IPS DF 4.7 (cell line): ENCODE data around the gene ZCCHC17.
"Not testable (repeated sequence)": the region's sequence is repeated elsewhere in the genome, so short reads cannot be mapped to it uniquely, and the experiment has no call there.

Experiments used
- DNase-seq: peaks from one replicate; pipeline ENCODE4 v3.0.0-alpha.2; 2013; ENCODE audit warnings: low spot score; ENCODE audit errors: extremely low read depth

ZCCHC17 gene, protein sequence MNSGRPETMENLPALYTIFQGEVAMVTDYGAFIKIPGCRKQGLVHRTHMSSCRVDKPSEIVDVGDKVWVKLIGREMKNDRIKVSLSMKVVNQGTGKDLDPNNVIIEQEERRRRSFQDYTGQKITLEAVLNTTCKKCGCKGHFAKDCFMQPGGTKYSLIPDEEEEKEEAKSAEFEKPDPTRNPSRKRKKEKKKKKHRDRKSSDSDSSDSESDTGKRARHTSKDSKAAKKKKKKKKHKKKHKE

DNA sequence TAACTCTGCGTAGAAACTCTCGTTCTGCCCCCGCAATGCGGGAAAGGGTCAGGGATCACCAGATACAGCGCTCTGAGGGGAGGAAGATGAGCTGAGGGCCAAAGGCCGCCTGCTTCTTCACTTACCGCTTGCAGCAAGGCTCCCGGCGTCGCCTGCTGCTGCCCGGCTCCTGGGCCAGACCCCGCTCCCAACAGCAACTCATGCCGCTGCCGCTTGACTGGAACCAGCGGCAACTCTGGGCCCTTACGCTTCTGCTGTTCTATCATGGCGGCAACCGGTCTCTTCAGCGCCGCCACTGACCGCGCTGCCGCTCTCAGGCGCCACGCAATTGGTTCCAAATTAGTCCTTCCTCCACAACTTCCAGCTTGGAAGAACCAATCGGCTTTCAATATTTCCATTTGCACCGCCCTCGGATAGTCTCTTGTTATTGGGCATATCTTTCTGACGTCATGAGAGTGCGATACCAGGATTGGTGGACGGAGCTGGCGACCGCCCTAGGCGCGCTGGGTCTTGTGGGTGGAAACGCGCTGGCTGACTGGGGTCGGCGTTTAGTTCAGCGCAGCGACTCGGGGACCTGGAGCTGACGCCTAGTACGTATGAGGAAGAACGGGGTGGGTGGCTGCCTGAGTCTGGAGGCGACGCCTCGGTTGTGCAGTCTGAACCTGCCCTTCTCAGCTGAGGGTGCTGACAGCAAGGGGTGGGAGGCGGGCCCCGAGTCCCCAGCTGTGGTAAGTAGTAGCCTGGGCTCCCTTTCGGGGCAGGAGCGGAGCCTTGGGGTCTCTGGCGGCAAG lies at the start of gene ZCCHC17, which contains the start of gene SNRNP40:
ZCCHC17 (plus strand) TSS at position 547 of the 791 bp plus-strand sequence. CDS start 13,067 bp downstream, outside the sequence.
SNRNP40 (minus strand) TSS at position 303 of the 791 bp plus-strand sequence; CDS start at position 266, 37 bp downstream.
- DNase-seq = peak; percentile 97

DNA sequence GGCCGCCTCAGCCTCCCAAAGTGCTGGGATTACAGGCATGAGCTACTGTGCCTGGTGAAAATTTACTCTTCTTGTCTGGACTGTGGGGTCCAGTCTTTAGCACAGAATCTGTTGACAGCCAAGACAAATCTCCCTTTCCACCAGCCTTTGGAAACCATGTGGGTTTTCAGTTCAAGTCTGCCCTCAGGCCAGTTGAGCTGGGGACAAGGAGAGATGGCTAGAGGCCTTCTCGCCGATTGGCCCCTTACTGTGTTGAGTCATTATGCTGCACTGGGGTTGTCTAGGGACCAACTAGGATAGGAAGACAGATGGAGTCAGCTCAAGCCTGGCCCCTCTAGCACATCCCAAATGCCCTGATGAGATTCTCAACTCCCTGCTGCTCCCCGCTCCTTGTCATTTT lies 48.6 kb upstream of the ZCCHC17 start:
- no peak for DNase-seq

DNA sequence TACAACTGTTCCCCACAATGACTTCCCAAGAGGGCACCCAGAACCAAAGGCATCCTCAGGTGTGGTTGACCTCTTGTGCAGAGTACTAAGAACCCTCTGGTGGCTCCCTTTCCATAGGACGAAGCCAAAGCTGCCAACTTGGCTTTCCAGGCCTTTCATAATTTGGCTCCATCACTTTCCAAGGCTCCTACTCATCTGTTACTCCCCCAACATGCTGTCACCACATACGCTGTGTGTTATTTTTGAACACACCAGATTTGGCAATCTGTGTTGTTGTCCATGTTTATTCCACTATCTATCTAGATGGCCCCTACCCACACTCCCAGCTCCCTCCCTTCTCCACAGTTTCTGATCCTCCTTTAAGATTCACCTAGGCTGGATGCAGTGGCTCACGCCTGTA lies 47.0 kb upstream of the ZCCHC17 start:
- DNase-seq = no peak

DNA sequence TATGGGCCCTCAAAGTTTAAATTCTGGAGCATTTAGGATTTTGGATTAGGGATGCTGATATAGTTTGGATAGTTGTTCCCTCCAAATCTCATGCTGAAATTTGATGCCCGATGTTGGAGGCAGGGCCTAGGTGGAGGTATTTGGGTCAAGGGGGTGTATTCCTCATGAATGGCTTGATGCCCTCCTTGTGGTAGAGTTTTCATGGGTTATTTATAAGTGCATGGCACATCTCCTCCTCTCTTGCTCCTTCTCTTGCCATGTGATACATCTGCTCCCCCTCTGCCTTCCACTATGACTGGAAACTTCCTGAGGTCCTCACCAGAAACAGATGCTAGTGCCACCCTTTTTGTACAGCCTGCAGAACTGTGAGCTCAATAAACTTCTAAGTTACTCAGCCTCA lies 39.6 kb upstream of the ZCCHC17 start:
- DNase-seq = no peak

DNA sequence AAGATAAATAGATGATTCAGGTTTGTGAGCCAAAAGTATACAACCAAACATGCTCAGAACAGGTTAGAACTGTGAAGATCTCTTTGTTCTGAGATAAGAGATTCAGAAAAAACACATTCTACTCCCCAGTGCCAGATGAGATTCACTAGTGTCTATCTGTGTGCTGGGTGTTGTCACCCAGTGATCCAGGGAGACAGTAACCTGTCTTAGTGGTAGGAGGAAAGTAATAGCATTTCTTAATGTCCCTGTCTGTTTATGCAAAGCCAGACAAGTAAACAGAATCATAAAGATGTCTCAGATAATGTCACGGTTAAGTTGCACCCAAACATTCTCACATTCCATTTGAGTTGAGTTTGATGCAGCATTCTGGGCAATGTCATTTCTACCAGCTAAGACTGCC lies 38.3 kb upstream of the ZCCHC17 start:
- no peak for DNase-seq

DNA sequence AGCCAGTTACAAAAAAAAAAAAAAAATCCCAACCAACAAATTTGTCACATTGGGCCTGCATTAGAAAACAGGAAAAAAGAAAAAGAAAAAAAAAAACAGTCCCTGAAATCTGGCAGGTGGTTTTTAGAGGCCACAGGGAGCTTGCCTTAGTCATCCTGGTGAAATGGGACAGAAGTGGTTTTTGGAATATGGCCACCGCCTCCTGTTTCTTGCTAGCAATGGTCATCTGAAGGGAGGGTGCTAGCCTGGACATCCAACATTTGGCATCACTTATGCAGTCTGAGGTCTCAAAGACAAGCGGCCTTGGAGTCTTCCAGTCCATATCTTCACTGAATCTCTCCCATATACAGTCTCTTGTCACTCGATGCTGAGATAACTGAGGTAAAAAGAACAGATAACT lies 37.1 kb upstream of the ZCCHC17 start:
- DNase-seq = no peak

DNA sequence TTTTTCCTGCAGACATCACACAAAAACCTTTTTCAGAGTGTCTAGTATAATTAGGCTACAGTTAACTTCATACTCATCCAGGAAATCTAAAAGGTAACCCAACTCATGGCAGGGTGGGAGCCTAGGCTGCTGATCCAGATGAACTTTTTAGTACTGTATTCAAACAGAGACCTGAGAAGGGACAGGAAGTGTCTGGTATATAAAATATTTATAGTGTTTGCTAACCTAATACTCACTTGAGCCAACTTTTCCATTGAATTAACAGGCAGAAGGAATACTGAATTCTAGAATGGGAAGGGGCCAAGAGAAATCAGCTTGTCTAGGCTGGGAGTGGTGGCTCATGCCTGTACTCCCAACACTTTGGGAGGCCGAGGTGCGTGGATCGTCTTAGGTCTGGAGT lies 34.9 kb upstream of the ZCCHC17 start:
- no peak for DNase-seq

DNA sequence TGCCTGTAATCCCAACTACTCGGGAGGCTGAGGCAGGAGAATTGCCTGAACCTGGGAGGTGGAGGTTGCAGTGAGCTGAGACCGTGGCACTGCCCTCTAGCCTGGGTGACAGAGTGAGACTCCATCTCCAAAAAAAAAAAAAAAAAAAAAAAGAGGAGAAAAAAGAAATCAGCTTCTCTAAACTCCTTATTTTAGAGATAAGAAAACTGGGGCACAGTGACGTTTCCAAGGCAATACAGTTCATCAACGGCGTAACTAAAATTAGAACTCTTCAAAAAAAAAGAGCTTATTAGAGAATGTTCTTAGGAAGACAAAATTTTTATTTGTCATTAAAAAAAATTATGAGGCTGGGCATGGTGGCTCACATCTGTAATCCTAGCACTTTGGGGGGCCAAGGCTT lies 34.4 kb upstream of the ZCCHC17 start:
- DNase-seq = not testable (repeated sequence)

DNA sequence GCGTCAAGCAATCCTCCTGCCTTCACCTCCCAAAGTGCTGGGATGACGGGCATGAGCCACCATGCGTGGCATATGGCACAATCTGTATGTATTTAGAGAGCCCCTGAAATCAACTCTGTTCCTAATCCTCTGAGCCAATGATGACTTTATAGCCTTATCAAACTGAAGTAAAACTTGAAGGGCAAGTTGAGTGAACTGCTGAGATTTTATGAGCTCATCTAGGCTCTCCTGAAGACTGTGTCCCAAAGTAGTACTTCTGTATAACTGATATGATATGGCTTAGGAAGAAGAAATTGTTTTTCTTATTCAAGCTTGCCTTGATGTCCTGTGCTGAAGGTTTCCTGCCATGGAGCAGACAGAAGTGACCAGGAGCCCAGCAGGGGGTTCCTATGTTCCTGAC lies 33.4 kb upstream of the ZCCHC17 start:
- DNase-seq = no peak

DNA sequence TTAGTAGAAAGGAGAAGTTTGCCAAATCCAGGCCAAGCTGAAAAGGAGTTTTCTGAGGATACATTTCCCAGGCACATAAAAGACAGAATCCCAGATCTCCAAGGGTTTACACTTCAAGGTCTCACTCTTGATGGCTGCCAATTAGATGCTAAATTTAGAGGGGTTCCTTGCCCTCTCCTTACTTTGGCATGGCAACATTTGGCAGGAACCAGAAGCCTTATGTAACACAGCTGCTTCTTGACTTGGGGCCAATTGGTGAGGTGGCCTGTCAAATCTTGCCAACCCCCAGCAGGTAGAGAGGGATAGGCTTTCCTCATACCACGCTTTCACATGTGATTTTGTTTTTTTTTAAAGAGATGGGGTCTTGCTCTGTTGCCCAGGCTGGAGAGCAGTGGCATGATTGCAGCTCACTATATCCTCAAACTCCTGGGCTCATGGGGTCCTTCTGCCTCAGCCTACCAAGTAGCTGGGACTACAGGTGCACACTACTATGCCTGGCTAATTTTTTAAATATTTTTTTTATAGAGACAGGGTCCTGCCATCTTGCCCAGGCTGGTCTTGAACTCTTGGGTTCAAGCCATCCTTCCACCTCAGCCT lies 31.9 kb upstream of the ZCCHC17 start:
- no peak for DNase-seq

DNA sequence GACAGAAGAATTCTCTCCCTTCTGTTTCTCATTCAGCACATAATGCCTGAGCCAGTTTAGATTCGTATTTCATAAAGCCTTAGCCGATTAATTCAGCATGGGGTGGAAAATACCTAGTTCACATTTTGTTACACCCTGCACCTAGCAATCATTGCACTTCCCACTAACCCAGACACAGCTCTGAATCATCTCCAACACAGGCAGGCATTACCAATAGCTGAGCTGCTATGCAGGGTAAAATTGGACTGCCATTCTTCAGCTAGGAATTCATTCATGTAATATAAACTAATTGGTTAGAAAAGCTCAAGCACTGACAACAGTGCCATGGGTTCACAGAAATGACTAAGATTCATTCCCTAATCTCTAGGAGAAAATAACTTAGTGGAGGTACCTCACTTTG lies 30.3 kb upstream of the ZCCHC17 start:
- DNase-seq = no peak

DNA sequence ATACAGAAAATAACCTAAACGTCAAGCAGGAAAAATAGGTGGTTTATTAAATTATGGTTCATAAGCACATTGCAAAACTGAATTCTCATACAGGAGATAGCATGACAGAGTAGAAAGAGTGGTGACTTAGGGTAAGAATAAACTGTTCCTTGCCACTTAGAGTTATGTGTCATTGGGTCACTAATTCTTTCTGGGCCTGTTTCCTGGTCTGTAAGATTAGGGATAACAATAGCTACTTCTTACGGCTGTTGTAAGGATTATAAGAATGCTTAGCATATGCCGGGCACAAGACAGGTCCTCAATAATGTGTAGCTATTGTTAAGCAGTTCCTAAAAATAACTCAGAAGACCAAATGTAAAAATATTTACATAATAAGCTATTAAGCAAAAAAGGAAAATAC lies 24.5 kb upstream of the ZCCHC17 start:
- DNase-seq = no peak

DNA sequence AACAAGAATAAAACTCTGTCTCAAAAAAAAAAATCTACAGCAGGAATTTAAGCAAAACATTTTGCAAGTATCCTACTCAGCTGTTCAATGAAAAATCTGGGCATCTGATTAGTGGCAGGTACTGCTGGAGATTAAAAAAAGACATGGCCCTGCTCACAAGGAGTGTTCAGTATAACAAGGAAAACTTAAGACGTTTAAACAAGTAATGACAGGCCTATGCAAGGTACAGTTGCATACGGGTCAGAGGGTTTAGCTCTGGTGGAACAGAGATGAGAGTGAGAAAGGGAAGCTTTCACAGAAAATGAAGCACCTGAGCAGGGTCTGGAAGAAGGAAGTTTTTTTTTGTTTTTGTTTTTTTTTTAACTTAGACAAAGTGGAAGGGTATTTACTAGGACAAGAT lies 23.2 kb upstream of the ZCCHC17 start:
- DNase-seq = no peak

DNA sequence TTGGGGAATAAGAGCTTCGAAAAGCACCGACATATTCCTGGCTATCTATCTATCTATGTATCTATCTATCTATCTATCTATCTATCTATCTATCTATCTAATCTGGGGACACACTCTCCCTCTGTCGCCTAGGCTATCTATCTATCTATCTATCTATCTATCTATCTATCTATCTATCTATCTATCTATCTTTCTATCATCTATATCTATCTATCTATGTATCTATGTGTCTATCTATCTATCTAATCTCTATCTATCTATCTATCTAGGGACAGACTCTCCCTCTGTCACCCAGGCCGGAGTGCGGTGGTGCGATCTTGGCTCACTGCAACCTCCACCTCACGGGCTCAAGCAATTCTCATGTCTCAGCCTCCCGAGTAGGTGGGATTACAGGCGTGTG lies 14.4 kb upstream of the ZCCHC17 start:
- DNase-seq = not testable (repeated sequence)

DNA sequence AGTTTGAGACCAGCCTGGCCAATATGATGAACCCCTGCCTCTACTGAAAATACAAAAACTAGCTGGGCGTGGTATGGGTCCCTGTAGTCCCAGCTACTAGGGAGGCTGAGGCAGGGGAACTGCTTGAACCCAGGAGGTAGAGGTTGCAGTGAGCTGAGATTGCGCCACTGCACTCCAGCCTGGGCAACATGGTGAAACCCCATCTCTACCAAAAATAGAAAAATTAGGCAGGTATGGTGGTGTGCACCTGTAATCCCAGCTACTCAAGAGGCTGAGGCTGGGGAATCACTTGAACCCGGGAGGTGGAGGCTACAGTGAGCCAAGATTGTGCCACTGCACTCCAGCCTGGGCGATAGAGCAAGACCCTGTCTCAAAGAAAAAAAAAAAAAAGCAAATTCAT lies 9.0 kb upstream of the ZCCHC17 start:
- not testable (repeated sequence) for DNase-seq

DNA sequence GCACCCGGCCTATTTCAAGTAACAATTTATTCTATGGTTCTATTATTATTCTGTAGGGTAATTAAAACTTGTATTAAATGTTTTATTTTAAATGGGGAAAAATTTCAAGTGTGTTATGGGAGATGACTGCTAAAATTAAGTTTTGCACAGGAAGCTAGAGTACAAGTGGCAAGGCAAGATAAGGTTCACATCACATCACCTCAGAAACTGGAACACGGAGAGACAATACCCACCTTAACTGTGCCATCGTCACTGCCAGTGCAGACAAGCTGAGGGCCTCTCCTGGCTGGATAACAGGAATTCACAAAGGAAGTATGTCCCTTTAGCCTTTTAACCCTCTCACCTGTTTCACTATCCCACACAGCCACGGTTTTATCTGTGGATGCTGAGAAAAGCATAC lies 7.8 kb upstream of the ZCCHC17 start:
- no peak for DNase-seq

DNA sequence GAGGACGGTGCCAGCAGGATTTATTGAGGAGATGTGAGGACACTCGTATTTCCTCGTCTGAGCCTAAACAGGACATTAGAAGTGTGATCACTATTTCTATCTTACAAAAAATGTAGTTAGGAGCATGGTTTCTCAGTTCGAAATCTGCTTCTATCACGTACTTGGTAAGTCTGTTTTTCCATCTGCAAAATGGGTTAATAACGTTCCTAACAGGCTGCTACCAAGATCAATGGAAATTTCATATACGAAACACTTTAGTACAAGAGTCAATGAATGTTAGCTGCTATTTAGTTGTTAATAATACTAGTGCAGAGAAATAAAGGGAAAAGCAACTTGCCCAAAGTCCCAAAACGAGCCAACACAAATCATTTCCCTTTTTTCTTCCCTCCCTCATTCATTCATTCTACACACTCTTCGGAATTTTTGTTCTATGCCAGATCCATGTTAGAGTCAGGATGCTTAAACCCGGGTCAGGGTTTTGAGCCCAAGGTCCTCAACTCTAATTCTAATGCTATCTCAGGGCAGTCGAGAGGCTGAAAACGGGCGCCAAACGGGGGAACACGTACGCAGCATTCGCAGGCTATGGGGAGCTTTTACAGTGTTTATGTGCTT lies 852 bp upstream of the ZCCHC17 start:
- no peak for DNase-seq

DNA sequence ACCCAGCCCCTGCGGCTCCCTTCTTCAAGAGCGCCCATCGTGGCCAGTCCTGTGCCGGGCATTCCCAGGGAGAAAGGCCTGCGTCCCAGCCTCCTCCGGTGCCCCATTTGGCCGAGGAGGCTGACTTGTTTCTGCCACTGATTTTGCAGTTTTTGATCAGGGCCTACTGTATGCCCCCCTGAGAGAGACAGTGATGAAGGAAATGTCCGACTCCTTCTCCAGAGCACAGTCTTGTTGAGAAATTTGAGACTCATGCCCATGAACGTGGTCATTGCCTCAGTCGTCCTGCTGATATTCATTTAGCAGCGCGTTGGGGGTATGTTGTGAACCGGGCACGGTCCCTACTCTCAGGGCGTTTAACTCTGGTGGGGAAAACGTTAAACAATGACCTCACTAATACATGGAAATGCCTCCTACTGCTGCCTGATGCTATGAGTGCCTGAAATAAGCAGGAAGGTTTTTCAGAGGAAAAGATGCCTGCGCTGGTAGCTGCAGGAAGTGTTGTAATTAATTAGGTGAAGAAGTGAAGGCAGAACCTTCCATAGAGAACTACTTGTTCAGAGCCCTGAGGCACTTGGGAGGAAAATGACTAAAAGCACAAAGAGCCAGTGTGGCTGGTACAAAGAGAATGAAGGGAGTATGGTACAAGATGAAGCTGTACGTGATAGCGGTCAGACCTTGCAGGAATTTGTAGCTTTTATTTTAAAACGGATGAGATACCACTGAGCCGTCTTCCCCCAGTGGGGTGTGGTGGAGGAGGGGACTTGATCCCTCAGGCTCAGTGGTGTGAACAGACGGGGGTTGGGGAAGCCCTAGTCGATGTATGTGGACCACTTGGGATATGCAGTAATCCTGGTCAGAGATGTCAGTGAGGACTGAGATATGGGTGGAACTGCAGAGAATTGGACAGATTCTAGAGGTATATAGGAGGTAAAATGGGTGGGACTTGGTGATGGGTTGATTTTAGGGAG lies 730 bp downstream of the ZCCHC17 start:
- no peak for DNase-seq

DNA sequence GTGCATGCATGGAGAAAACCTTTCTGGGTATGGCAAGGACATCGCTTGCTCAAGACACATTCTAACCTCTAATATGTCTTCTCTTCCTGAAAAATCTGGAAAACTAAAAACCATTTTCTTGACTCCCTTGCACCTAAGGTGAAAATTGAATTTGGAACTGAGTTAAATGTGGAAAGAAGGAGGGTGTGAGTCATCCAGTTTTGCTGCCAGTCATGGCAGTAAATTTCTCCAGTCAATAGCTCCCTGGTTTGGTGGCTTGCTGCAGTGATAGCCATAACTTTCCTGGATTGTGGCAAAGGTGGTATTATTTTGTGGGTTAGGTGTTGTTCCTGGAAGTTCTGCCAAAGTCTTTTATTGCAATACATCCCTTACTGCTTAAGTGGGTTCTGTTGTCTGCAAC lies 2.5 kb downstream of the ZCCHC17 start:
- DNase-seq = no peak

DNA sequence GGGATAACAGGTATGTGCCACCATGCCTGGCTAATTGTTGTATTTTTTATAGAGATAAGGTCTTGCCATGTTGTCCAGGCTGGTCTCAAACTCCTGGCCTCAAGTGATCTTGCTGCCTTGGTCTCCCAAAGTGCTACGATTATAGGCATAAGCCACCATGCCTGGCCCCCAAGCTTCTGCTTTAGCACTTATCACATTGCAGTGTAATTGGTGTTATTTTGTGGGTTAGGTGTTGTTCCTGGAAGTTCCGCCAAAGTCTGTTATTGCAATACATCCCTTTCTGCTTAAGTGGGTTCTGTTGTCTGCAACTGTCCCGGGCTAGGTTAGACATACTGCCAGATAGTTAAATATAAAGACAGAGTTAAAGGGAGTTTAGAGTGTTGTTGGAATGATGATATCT lies 3.4 kb downstream of the ZCCHC17 start:
- no peak for DNase-seq
